Activated CD4-positive, CD25-positive, alpha-beta regulatory T cell treated with anti-CD3 and anti-CD28 coated beads, Interleukin-2, amount 50 U/mL, for 72 hours (primary cell): ENCODE data around the gene CLDN8.

Experiments used
- DNase-seq: peaks from one replicate; pipeline ENCODE4 v3.0.0; 2021

The CLDN8 gene

DNA sequence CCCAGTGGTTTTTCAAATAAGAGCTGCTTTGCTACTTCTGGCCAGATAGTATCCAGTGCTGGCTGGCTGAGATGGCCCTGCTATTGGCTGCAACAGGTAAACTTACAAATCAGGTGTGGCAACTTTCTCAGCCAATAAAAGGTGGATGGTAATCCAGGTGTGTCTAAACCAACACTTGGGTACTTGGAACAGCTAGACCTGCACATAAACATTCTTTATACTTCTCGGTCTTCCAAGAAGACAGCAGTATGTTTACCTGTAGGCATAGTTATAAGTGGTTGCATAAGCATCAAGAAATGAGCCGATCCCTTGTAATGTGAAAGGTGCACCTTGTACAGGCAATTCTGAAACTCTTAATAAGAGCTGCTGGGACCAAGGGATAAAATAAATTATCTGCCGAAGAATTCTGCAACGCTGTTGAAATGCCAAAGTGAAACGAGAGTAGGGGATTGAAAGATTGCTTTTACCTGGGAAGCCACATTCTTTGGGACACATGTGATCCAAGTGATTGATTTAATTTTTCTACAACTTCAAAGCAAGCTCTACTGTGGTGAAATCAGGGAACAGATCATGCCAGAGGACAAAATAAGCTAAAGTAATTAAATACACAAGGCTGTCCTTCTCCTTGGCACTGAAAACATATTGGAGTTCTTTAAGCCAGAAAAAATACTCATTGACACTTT, at the start of gene CLDN8:
Gene CLDN8, minus strand, starts transcription at position 57 of the 683 bp plus-strand sequence. CDS start 172 bp downstream, outside the sequence.
- DNase-seq = no peak

DNA sequence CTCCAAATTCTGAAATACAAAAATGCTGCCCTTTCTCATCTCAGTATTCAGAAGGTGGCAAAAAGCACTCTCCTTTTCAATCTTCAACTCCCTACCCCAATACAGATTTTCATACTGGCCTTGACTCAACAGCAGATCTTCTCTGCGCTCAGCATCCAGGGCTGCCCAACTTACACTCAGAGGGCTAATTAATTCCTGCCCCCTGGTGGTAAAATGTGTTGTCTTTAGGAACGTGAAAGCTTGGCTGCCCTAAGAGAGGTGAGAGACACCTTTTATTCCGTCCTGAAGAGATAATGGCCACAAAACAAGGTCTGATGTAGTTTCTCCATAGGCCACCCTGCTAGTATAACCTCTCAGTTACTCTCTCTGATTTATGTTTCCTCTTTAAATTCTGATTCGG, 41.9 kb upstream of the CLDN8 start:
- DNase-seq = no peak

DNA sequence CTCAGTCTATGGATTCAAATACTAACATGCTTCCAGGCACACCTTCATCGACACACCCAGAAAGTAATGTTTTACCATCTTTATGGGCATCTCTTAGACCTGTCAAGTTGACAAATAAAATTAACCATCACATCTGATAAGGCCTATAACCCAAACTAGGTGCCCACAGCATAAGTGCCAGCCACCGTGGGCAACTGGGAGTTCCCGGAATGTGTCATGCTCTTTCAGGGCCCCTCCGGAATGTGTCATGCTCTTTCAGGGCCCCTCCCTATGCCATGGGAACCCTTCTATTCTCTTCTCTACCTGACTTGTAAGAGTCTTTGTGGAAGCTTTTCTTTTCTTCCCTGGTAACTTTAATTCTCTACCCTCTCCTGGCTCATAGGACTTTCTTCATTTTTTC, 40.2 kb upstream of the CLDN8 start:
- no peak for DNase-seq

DNA sequence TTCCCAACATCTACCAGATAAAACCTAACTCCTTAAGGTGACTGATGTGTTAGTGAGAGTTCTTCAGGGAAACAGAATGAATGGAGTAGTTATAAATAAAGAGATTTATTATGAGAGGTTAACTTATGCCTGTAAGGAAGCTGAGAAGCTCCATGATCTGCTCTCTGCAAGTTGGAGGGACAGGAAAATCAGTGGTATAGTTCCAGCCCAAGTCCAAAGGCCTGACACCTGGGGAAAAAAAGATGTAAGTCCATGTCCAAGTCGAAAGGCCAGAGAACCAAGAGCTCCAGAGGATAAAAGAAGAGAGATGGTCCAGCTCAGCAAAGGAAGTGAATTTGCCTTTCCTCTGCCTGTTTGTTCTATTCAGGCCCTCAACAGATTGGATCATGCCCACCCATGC, 39.8 kb upstream of the CLDN8 start:
- DNase-seq = no peak

DNA sequence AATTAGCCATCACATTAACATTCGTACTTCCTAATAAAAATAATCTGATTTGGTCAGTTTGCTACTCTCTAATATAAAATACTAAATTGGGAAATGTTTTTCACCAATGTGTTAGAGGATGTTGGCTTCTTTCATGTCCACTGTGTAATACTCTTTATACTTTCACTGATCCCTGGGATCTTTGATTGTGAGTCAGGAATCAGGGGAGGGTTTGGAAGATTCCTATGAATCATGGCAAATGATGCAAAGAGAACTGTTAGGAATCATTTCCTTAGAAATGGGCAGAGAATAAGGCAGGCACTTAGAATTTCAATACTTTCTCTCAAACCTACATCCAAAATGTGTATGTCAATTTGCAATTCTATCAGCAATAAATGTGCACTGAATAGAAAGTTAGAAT, 35.9 kb upstream of the CLDN8 start:
- DNase-seq = no peak

DNA sequence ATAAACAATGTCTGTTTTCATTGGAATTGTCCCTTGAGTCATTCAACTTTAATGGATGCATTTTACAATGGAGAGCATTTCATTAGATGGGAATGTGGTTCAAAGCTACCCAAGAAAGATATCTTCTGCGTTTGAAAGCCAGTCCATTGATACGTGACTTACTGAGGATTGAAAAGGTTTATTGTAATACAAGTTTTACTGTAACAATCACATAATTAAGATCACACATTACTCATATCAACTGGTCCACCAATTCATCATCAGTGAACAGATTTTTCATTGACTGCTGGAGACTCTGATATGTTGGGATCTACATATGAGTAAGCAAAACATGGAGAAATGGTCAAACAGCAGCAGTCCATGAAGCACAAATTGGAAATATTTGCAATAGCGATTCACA, 34.0 kb upstream of the CLDN8 start:
- no peak for DNase-seq

DNA sequence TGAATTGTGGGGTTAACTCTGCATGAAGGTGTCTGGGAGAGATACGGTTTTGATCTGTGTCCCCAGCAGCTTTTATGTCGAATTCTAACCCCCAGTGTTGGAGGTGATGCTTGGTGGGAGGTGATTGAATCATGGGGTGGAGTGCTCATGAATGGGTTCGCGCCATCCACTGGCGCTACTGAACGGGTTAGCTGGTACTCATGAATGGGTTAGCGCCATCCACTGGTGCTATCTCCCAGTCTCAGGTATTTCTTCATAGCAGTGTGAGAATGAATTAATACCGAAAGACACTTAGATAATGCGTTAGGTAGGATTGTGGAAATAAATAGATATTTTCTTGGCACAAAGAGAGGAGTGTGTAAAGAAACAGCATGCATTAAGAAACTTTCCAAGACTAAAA, 32.9 kb upstream of the CLDN8 start:
- no peak for DNase-seq

DNA sequence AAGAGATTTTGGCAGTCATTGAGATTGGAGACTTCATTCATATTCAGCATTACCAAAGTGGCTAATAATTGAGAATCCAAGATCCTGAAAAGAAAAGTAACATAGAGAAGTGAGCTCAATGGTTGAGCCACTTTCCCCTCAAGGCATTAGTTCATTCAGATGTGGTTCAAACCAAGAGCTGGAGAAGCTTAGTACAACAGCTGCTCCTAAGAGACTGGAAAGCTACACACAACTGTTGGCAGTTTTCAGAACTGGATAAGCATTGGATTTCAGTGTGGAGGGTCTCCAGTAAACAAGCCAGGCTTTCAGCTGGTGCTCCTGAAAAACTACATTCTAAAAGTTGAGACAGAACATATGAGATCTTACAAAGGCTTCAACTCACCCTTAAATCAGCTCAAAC, 29.2 kb upstream of the CLDN8 start:
- no peak for DNase-seq

DNA sequence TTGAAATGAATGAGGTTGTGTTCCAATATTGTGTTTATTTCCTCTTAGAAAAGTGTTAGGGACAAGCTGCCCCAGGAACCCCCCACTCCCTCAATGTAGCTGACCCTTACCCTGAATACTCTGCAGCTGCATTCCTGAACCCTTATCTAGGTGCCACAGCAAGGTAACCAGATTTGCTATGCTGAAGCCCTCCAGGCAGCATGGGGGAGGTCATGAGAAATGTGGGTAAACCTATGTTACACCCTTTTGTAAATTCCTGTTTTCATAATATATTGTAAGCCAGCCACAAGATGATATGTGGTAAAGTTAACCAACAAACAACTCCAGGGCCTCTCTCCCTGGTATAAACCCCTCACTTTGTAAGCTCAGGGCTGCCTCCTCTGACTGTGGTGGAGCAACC, 27.8 kb upstream of the CLDN8 start:
- no peak for DNase-seq

DNA sequence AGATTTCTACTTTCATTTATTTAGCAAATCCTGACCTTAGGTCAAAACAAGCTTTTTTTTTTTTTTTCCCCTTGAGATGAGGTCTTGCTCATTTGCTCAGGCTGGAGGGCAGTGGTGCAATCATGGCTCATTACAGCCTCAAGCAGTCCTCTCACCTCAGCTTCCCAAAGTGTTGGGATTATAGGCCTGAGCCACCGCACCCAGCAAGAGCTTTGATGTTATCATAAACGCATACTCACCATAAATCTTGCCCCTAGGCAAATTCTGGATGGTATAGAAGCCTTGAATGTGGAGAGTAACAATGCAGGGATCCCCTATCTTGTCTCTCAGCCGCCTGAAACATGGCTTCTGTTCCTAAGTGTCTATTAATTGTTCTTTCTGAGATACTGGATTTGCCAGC, 24.8 kb upstream of the CLDN8 start:
- DNase-seq = no peak

DNA sequence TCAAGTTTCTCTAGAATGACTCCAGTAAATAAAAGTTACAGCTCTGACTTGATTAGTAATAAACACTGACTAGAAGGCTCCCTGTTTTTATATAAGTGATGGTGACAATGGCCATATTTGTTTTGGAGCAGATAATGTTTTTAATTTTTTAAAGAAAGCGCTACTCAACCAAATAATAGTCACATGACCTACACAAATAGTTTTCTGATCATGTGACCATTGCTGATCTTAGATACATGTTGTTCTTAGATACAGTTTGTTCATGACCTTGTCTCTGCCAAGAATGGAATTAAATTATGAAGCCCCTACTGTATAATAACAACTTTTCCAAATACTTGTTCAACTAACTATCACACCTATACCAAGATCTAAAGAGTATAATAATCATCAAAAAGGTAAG, 22.3 kb upstream of the CLDN8 start:
- DNase-seq = no peak

DNA sequence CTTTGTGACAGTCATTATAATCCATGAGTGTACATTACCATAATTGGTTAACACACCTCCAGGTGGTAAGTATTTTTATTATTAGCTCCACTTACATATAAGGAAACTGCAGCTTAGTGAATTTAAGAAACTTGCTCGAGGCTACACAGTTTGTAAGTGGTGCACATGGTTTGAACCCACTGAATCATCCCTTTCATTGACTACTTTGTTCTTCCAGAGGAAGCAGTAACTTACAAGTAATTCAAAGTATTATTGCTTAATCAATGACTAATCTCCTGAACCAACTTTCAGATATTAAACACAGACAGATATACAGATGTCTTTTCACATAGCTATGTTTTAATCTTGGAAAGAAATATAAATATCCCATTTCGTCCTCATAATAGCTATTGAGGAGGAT, 18.7 kb upstream of the CLDN8 start:
- DNase-seq = no peak

DNA sequence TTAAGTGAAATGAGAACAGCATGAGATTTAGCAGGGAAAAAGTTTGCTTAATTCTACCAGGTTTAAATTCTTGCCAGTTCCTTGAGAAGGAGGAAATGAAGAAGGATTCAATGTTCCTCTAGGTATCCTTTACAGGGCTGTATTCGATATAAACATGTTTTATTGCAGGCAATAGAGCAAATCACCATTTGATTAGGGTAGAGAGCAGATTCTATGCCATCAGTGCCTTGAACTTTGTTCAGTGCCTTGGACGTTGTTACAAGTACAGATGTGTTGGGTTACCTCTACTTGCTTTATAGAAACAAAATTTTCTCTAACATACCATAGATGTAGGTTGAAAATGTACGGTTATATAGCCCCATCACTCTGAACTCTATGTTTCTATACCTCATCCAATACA, 18.2 kb upstream of the CLDN8 start:
- no peak for DNase-seq

DNA sequence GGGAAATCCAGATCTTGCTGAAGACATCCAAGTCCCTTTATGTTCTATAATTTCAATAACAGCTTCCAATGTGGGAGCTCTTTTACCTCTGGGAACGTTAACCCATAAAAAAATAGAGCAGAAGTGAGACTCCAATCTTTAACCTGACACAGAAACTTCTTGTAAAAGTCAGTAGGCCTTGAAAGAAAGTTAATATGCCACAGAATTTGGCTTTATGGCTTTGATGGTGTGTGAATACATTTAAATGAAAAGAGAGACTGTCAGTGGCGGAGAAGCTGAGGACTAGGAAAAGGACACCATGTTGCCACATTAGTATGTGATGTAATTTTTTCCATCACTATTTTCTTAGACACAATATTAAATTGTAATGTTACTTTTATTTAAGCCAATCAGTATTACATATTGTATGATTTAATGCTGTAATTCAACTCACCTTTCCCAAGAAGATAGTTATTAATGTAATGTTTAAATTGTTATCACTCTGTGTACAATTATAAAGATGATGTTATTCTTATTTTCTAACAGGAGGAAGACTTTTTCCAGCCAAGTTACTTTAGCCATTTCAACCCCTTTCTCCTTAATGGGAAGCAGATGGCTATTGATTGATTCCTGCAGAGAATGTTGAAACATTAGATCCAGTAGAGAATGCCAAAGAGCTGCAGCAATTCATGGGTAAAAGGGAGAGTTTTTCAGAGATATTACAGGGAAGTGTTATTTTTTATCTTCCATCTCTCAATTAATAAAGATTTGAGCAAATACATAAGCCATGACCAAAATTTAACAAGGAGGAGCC, 17.5 kb upstream of the CLDN8 start:
- no peak for DNase-seq

DNA sequence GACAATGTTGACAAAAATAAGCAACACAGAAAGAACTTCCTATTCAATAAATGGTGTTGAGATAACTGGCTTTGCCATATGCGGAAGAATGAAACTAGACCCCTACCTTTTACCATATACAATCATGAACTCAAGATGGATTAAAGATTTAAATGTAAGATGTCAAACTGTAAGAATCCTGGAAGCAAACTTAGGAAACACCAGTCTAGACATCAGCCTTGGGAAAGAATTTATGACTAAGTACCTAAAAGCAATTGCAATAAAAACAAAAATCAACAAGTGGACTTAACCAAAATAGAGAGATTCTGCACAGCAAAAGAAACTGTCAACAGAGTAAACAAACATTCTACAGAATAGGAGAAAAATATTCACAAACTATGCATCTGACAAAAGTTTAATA, 16.1 kb upstream of the CLDN8 start:
- DNase-seq = no peak

DNA sequence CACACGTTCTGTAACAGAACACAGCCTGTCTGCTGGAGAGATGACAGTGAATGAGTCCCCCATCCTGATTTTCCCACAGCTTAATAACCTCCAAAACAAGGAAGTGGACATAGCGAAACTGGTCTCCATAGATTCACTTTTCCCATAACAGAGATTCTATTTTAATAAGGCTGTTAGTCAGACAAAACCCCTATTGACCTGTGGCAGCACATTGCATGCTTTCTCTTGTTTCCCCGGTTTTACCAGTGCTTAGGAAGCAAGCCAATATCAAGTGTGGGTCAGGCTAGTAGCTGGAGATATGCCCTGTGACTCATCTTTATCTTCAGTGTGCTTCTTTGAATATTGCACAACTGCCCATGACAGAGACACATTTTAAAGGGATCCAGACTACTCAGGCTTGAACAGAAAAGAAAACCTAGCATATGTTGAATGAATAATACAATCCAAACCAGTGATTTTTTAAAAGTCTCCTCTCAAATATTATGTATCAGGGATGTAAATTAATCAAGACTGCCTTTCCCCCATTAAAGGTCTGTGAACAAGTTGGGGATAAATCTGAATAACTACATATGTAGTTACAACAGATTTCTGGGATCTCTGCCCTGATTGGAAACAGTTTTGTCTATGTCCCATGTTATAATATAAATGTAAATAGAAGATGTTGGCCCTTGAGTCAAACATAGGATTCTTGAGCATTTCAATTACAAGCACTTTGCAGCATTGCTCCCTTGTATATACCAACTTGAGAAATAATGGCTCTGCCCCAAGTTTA, 11.9 kb upstream of the CLDN8 start:
- DNase-seq = no peak

DNA sequence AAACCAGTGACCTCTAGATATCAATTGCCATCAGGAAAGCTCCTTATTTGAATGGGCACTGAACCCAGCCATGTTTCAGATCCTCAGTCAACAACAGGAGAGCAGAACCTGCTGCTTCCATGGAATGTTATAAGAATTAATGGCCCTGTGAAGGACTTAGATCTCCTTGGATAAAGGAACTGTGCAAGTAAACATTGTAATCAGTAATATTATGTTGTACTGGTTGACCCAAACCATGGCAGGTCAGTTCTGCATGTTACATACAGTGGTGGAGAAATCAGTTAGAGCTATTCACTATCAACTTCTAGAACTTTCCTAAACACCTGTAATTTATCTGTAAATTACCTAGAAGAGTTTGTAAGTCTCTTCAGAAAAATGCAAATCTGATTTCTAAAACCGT, 11.2 kb upstream of the CLDN8 start:
- no peak for DNase-seq

DNA sequence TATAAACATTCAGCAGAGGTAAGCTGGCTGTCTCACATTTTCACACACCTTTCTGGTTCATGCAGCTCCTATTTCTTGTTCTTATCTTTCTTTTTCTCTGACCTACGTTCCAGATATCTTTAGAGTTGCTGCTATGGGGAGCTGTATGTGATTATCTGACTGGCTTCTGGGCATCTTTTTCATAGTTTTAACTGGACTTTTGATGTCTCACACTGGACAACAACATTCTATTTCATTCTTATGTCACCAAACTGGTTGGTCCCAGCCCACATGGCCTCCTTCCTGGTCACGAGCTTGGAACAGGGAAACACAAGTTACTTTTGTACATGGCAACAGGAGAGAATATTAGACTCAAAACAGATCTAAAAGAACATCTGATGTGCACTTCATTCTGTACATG, 7.7 kb upstream of the CLDN8 start:
- DNase-seq = no peak

DNA sequence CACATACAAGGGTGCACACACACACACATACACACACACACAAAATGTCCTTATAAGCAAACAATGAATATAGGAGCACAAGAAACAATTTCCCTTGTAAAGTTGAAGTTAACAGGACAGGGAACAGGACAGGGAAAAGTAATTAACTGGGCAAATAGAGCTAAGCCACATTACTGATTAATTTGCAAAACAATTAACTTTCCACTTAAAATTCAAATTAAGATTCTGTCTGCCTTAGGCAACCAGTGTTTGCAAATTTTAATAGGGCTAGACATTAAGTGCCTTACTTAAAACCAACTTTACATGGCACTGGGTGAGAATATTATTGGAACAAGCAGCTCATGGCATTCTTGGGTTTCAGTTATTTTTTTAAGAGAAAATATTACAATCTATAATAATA, 6.8 kb upstream of the CLDN8 start:
- no peak for DNase-seq

DNA sequence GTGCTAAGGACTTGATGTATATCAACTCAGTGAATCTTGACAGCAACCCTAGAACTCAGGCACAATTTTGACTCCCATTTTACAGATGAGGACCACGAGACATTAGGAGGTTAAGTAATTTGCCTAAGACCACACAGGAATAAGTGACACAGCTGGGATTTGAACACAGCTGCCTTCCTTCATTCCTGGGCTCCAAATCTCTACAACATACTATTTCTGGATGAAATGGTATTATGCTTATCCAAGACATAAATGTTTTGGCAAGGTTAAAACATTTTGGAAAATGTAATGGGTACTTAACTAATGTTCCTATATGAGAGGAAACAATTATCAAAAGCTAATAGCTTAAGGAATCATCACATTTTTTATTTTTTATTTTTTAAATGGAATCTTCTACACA, 4.8 kb downstream of the CLDN8 start:
- DNase-seq = no peak

DNA sequence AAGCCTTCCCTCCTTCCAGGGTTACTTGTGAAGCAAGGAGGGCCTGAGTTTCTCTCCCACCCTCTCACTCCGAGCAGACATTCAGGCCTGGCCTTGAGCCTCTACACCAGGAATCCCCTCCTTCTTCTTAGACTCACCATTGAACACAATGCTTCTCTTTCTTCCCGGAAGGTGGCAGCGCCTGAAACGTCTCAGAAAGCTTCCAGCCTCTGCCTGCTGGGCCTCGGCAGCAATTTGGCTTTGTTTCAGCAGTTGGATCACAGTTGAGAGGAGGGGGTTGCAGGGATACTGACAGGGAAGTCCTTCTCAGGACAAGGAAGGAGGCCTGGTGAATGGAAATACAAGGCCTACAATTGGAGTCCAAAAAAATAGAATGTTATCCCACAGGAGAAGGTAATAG, 6.3 kb downstream of the CLDN8 start:
- DNase-seq = no peak

DNA sequence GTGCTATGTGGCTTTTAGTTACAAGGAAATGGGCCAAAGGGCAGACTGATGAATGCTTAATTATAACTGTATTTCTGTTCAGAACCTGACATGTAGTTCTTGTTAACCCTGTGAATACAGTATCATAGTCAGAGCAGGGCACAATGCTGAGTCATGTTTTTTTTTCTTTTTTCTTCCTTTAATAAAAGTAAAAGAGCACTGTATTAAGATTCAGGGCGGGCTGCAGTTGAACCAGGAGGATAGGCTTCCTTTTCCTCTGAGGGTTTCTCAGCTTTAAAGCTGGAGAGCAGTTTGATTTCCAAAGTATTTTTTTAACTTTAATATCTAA, 8.7 kb downstream of the CLDN8 start:
- no peak for DNase-seq

DNA sequence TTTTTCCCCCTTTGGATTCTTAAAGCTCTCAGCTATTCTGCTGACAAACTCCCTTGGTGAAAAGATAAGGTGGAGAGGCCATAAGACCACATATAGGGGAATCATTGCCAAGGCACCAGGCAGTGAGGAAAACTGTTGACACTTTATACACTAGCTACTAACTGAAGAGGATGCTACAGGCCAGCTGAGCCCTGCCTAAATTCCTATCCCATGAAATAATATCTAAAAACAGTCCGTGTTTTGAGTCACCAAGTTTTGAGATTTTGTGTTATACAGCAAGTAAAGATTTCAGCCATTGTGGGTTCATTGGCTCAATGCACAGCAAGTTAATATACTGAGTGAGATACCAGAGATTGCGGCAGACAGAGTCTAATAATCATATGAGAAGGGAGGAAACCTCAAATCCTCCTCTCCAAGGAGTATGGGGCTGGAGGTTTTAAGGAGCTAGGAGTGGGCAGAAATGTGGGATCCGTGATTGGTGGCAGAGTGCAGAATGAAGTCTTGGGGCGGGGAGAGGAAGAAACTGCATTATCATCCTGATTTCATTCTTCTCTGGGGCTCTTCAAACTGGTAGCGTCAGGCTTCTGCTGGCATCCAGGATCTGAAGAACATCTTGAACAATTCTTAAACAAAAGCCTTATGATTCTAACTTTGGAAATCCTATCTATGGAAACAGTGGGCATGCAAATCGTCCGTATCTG, 9.2 kb downstream of the CLDN8 start:
- DNase-seq = no peak

DNA sequence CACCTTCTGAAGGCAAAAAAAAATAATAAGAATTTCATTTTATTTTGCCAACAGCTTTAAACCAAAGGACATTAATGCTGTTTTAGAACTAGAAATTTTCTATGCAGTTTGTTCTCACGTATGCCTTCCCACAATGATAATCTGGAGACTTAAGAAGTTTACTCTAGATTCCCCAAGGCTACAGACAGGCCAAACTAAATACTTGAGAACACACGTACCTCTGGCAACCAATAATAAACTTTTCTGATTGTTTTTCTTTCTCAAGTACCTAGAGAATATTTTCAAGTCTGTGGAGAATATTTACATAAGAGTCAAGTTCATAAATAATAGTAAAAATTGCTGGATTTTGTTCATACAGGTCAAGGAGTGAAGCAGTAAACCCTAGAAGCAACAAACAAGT, 15.9 kb downstream of the CLDN8 start:
- DNase-seq = no peak
